ENCODE results near the gene ATF4.

Gene ATF4

DNA sequence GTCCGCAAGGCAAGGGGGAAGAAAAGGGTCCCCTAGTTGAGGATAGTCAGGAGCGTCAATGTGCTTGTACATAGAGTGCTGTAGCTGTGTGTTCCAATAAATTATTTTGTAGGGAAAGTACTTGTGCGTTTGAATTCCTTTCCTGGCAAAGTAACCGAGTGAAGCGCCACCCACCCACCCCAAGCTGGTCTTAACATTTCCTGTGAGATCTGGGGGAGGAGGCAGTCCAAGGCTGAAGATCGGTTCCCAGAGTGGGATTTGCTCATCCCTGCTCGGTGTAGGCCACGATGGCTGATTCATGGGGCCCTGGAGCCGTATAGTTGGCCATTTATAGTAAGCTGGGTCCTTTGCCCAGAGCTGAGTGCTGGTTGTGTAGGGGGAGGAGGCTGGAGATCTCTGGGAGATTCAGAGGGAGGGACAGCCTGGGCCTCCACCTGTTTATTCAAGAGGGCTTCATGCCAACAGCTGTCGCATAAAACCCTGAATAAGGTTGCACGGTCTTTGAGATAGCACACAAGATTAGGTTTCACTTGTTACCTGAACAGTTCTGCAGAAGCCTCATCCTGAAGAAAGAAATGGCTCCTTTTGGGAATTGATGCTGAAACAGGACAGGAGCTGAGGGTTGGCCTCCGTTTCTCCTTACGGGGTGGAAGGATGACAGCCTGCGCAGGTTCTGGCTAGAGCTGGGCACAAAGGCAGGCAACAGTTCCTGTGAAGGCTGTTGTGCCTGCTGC lies 2.4 kb downstream of the ATF4 start:
- H3F3A ChIP-seq (ENCODE audit: control insufficient read depth, insufficient read depth), result peaks cover 78% of the 10 kb centered on the region
- H3K9me3 ChIP-seq (ENCODE audit: control insufficient read depth, insufficient read depth, low read length), result no peaks in the 10 kb centered on the region
- H3K36me3 ChIP-seq (ENCODE audit: control insufficient read depth, low read length), result peaks cover 87% of the 10 kb centered on the region
- peaks cover 76% of the 10 kb centered on the region for H3K79me2 ChIP-seq (ENCODE audit: control insufficient read depth, low read length)
- peak overlapping the region; percentile 88 for H3K27ac ChIP-seq (ENCODE audit: low read depth, low read length)
- H4K20me1 ChIP-seq (ENCODE audit: control insufficient read depth, insufficient read depth, low read depth, low read length), result peaks cover 16% of the 10 kb centered on the region
- H3K4me3 ChIP-seq (ENCODE audit: low read length), result peak overlapping the region; percentile 86
- H3K9me2 ChIP-seq (replicated peaks; ENCODE audit: control insufficient read depth, low read length), result no peaks in the 10 kb centered on the region
- H3K27me3 ChIP-seq (ENCODE audit: control insufficient read depth, low read length), result no peaks in the 10 kb centered on the region
- no peak for TF ChIP-seq EZH2phosphoT487 (IDR thresholded peaks at IDR 0.05; ENCODE audit: borderline replicate concordance, low read length)
- TF ChIP-seq, protein P1, sequence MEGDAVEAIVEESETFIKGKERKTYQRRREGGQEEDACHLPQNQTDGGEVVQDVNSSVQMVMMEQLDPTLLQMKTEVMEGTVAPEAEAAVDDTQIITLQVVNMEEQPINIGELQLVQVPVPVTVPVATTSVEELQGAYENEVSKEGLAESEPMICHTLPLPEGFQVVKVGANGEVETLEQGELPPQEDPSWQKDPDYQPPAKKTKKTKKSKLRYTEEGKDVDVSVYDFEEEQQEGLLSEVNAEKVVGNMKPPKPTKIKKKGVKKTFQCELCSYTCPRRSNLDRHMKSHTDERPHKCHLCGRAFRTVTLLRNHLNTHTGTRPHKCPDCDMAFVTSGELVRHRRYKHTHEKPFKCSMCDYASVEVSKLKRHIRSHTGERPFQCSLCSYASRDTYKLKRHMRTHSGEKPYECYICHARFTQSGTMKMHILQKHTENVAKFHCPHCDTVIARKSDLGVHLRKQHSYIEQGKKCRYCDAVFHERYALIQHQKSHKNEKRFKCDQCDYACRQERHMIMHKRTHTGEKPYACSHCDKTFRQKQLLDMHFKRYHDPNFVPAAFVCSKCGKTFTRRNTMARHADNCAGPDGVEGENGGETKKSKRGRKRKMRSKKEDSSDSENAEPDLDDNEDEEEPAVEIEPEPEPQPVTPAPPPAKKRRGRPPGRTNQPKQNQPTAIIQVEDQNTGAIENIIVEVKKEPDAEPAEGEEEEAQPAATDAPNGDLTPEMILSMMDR (IDR thresholded peaks at IDR 0.05; ENCODE audit: low read depth, low read length, poor library complexity, severe bottlenecking), result no peak
- peak overlapping the region; percentile 98 for H3K4me2 ChIP-seq (ENCODE audit: low read length)
- peaks cover 75% of the 10 kb centered on the region for H3K4me1 ChIP-seq (ENCODE audit: control insufficient read depth, low read length)

DNA sequence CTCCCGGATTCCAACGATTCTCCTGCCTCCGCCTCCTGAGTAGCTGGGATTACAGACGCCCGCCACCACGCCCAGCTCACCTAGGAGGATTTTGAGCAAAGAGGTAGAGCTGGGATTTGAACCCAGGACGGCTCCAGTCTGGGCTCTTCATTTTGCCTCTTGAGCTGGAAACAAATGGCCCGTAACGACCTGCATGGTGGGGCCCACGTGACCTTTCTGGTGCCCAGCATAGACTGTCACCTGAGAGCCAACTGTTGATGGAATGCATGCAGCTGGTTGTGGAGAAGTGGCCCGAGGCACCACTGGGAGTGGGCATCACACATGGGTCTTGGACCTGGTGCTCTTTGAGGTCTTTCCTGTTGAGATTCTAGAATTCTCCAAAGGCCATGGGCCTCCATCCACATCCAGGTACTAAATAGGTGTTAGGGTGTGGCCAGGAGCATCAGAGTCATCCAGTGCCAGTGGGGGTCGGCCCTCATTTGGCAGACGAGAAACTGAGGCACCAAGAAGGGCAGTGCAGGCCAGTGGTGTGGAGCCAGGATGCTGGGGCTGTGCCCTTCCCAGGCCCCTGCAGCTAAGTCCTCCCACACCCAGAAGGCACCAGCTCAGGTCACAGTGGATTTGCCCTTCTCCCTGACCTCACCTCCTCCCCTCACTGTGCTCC lies 3.9 kb downstream of the ATF4 start:
- Histone ChIP-seq H3F3A (ENCODE audit: control insufficient read depth, insufficient read depth) (peaks cover 78% of the 10 kb centered on the region), H4K20me1 (ENCODE audit: control insufficient read depth, insufficient read depth, low read depth, low read length) (peaks cover 16% of the 10 kb centered on the region), H3K4me3 (ENCODE audit: low read length) (peak overlapping the region; percentile 39)

DNA sequence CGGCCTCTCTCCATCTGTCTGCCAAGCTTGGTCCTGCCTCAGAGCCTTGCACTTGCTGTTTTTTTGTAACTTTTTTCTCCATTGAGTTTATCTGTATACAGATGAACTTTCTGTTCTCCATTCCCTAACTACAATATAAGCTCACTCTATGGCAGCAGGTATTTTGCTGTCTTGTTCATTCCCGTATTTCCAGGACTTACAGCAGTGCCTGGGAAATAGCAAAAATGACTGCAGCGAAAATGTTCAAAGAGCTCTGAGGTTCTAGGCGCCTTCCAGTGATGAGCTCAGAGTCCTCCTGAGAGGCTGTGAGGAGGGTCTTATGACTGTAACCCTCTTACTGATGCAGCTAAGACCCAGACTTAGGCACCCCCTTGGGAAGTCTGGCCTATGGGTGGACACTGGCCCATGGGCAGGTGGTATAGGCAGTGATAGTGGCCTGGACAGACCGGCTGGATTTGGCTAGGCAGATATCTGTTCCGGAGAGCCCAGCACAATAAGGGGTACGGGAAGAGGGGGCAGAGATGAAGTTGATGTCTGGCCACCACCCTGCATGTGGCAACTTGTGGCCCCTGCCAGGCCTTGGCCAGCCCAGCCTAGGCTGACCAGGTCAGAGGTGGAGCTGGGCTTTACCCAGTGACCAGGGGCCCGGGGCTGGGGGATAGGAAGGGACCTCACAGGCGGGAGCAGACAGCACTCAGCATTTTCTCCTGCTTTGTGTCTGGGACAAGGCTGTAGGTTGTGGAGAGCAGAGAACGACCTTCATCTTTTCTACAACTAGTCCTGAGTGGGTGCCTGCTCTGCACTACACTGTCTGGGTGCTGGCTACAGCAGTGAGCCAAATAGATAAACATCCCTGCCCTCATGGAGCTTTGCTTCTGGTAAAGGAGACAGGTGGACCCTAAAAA lies 4.6 kb downstream of the ATF4 start:
- peaks cover 84% of the 10 kb centered on the region for H3F3A ChIP-seq (ENCODE audit: control insufficient read depth, insufficient read depth)
- H4K20me1 ChIP-seq (ENCODE audit: control insufficient read depth, insufficient read depth, low read depth, low read length), result peaks cover 16% of the 10 kb centered on the region

More for the DNA sequence above, 3.9 kb downstream of the ATF4 start:
- Histone ChIP-seq H3K36me3 (ENCODE audit: control insufficient read depth, low read length) (peaks cover 87% of the 10 kb centered on the region), H3K27me3 (ENCODE audit: control insufficient read depth, low read length) (no peaks in the 10 kb centered on the region), H3K9me2 (replicated peaks; ENCODE audit: control insufficient read depth, low read length) (no peaks in the 10 kb centered on the region), H3K4me2 (ENCODE audit: low read length) (peak overlapping the region; percentile 98), H3K79me2 (ENCODE audit: control insufficient read depth, low read length) (peaks cover 73% of the 10 kb centered on the region), H3K4me1 (ENCODE audit: control insufficient read depth, low read length) (peaks cover 74% of the 10 kb centered on the region), H3K27ac (ENCODE audit: low read depth, low read length) (peak overlapping the region; percentile 99), H3K9me3 (ENCODE audit: control insufficient read depth, insufficient read depth, low read length) (no peaks in the 10 kb centered on the region)
- no peak for TF ChIP-seq EZH2phosphoT487 (IDR thresholded peaks at IDR 0.05; ENCODE audit: borderline replicate concordance, low read length)

More for the DNA sequence above, 4.6 kb downstream of the ATF4 start:
- Histone ChIP-seq H3K27me3 (ENCODE audit: control insufficient read depth, low read length) (no peaks in the 10 kb centered on the region), H3K36me3 (ENCODE audit: control insufficient read depth, low read length) (peaks cover 89% of the 10 kb centered on the region), H3K4me1 (ENCODE audit: control insufficient read depth, low read length) (peaks cover 80% of the 10 kb centered on the region), H3K4me2 (ENCODE audit: low read length) (peak overlapping the region; percentile 98), H3K9me3 (ENCODE audit: control insufficient read depth, insufficient read depth, low read length) (no peaks in the 10 kb centered on the region), H3K4me3 (ENCODE audit: low read length) (peak overlapping the region; percentile 39), H3K27ac (ENCODE audit: low read depth, low read length) (peak overlapping the region; percentile 99), H3K9me2 (replicated peaks; ENCODE audit: control insufficient read depth, low read length) (no peaks in the 10 kb centered on the region), H3K79me2 (ENCODE audit: control insufficient read depth, low read length) (peaks cover 73% of the 10 kb centered on the region)
- no peak for TF ChIP-seq EZH2phosphoT487 (IDR thresholded peaks at IDR 0.05; ENCODE audit: borderline replicate concordance, low read length)
- TF ChIP-seq, protein P1 (IDR thresholded peaks at IDR 0.05; ENCODE audit: low read depth, low read length, poor library complexity, severe bottlenecking), result no peak

Measured in DOHH2 (cell line).